Fibroblast of the conjunctiva (primary cell): Measurements from ENCODE around the gene CALML3.
"Not testable (repeated sequence)": the region's sequence is repeated elsewhere in the genome, so short reads cannot be mapped to it uniquely, and the experiment has no call there.

Source experiments
- DNase-seq: peaks from one replicate; pipeline ENCODE4 v3.0.0-alpha.2; 2010; ENCODE audit warnings: low read depth

CALML3 gene

DNA sequence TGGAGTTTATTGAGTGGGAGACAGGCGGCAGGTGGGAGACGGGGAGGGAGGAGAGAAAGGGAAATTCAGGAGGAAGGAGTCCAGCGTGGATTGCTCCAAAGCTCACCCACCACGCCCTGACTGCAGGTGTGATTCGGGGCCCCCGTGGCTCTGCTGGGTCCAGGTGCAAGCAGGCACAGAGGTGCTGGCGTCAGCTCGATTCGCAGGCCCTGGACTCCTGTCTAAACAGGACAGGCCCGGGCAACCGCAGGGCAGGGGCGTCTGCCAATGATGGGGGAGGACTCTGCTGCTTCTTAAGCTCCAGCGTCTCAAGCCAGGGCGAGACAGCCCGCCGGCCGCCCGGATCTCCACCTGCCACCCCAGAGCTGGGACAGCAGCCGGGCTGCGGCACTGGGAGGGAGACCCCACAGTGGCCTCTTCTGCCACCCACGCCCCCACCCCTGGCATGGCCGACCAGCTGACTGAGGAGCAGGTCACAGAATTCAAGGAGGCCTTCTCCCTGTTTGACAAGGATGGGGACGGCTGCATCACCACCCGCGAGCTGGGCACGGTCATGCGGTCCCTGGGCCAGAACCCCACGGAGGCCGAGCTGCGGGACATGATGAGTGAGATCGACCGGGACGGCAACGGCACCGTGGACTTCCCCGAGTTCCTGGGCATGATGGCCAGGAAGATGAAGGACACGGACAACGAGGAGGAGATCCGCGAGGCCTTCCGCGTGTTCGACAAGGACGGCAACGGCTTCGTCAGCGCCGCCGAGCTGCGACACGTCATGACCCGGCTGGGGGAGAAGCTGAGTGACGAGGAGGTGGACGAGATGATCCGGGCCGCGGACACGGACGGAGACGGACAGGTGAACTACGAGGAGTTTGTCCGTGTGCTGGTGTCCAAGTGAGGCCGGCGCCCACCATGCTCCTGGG is at the start of gene CALML3:
CALML3 (plus strand) TSS at position 321 of the 920 bp plus-strand sequence; CDS start at position 446, 125 bp downstream.
- no peak for DNase-seq

DNA sequence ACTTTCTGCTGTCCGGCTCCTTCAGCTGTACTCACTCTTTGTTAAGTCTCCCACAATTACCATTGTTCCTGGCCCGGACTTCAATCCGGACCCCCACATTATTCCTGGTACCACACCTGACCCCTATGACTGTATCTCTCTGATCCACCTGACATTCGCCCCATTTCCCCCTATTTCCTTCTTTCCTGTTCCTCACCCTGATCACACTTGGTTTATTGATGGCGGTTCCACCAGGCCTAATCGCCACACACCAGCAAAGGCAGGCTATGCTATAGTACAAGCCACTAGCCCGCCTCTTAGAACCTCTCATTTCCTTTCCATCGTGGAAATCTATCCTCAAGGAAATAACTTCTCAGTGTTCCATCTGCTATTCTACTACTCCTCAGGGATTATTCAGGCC is 49.7 kb upstream of the CALML3 start:
- not testable (repeated sequence) for DNase-seq

DNA sequence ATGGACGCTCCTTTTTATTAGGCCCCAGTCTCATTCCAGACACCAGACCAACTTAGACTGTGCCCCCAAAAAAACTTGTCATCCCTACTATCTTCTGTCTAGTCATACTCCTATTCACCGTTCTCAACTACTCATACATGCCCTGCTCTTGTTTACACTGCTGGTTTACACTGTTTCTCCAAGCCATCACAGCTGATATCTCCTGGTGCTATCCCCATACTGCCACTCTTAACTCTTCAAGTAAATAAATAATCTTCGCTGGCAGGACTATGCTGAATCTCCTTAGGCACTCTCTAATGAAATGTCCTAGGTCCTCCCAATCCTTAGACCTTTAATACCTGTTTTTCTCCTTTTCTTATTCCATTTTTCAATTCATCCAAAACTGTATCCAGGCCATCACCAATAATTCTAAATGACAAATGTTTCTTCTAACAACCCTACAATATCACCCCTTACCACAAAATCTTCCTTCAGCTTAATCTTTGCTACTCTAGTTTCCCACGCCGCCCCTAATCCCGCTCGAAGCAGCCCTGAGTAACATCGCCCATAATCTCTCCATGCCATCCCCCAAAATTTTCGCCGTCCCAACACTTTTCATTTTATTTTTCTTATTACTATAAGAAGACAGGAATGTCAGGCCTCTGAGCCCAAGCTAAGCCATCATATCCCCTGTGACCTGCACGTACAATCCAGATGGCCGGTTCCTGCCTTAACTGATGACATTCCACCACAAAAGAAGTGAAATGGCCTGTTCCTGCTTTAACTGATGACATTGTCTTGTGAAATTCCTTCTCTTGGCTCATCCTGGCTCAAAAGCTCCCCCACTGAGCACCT is 48.6 kb upstream of the CALML3 start:
- DNase-seq: not testable (repeated sequence)

DNA sequence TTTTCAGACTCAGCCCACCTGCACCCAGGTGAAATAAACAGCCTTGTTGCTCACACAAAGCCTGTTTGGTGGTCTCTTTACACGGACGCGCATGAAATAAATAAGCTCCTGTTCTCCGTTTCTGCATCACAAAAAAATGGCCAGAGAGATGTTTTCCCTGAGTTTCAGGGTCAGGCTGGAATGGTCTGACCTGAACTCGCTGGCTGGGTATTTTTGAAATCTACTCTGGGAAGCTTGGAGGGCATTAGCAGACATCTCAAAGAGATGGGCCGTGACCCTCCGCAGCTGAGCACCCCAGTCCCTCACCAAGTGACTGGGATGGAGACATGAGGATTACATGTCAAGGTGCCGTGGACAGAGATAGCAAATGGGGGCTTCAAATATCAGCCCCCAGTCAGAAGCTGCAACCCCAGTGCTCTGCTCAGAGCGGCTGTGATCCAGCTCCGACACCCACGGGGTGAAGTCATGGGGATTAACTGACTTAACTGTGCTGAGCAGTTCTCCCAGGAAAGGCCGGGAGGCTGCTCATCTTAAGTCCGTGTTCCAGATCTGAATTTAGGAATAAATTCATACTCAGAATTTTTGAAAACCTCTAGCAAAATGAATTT is 47.7 kb upstream of the CALML3 start:
- peak; percentile 17 for DNase-seq

DNA sequence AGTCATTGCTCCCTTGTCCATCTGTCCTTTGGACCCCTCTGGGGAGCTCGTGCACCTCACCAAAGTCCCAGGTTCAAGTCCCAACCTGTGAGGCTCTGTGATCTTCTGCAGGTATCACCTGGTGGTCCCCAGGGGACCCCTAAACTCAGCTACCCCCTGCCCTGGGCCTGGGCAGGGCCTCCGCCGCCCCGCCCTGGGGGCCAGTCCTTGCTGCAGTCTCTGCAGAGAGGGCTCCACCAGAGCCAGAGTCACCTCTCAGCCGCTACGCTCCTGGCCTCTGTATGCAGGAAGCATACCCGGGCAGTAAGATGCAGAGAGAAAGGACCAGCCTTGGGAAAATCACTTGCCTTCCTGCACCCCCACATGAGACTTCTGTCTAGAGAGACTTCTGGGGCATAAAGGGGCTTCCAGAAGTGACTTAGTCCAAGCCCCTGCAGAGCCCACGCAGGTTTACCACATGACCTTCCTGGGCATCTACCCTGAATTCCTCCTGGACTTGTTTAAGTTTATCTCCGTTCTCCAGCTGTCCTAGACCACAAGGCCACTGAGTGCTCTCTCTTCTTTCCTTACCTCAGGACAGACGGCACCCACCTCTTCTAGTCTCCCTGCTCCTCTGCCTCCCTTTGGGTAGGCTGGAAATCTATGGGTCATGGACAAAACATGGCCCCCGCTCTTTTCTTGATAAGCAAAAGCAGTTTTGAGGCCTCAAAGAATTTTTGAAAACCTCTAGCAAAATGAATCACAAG is 46.6 kb upstream of the CALML3 start:
- no peak for DNase-seq

DNA sequence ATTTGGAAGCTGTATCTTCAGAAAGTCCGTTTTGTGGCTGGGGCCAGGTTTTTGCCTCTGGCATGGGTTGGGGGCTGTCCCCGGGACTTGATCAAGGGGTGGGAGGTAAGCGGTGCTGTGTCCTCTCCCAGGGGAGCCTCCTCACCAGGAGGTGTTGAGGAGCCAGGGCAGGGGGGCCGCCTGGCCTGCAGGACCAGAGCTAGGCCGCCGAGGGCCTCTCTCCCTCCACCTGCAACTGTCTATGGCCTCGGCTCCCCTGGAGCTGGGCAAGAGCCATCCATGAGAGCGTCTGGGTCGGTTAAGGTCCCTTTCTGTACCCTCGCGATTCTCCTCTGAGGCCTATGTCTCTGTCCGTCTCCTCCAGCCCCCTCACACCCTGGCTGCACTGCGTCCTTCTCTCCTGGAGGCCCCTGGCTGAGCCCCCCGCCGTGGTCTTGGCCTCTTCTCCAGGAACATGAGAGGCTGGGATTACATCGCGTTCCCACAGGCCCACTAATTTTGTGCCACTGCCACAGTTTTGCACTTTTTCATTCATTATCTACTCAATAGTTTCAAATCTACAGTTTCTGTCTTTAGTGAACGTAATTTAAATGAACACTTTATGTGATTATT is 46.0 kb upstream of the CALML3 start:
- DNase-seq: no peak

DNA sequence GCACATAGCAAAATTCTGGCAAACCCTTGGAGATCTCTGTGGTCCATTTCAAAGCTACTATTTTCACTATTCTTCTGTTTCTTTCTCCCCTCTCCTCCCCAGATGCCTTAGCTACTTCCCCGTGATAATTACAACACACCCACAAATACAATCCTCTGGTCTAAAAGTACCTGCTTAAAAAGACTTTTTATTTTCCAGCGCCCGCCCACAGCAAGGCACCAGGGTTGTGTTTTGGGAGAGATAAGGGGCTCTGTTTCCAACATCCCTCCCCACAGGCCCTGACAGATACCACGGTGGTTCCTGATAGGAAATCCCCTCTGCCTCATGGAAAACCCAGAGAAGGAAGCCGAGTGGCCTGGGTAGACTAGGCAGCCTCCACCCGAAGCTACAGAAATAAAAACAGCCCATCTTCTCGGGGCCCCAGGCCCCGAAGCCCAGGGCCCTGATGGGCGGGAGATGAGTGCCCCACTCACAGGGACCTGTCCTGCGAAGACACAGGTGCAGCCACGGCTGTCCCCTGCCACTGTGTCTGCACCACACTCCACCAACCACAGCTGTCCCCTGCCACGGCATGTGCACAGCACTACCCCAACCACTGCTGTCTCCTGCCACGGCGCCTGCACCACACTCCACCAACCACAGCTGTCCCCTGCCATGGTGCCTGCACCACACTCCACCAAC is 45.1 kb upstream of the CALML3 start:
- no peak for DNase-seq

DNA sequence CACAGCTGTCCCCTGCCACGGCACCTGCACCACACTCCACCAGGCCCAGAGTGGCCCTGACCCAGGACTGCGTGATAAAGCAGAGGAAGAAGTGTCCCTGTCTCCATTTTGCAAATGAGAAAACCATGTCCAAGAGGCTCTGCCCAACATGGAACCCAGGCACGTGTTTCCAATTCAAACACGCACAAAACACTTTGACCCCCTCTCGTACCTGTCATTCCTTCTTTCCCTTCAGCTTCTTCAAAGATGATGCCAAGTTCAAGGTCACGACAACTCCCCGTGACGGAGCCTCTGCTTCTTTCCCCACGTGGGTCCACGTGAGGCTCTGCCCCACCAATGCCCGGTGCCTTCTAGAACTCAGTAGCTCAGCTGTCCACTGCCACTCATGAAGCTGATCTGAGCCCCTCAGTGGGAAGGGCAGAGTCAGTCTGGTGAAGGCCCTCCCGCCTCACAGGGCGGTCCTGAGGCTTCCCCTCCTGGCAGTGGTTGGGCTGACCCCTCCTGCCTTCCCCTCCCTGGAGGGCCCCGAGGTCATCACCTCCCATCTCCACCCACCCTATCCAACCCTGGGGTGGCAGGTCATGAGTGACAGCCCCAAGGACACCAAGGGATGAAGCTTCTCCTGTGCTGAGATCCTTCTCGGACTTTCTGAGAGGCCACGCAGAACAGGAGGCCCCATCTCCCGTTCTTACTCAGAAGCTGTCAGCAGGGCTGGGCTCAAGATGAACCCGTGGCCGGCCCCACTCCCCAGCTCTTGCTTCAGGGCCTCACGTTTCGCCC is 44.4 kb upstream of the CALML3 start:
- DNase-seq: no peak

DNA sequence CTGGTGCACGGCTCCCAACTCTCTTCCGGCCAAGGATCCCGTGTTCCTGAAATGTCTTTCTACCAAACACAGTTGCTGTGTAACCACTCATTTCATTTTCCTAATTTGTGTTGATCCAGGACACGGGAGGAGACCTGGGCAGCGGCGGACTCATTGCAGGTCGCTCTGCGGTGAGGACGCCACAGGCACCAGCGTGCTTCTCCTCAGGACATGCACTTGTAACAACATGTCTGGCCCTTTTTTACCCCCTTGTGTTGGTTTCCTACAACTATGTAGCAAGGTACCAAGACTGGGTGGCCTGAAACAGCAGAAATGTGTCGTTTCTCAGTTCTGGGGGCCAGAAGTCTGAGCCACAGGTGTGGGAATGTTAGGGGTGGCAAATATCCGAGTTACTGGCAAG is 43.6 kb upstream of the CALML3 start:
- no peak for DNase-seq

DNA sequence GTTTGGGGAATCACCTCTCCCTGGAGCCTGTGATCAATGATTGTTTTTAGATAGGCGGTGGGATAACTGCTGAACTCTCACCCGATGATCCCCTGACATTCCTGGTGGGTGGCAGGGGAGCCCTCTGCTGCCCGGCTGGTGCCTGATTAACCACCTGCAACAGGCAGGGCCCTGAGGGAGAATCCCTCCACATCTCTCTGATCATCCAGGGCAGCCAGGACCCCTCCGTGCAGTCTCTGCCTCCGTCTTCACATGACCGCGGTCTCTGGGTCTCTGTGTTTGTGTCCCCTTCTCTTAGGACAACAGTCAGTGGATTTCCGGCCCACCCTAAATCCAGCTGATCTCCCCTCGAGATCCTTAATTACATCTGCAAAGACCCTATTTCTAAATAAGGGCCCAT is 42.7 kb upstream of the CALML3 start:
- no peak for DNase-seq

DNA sequence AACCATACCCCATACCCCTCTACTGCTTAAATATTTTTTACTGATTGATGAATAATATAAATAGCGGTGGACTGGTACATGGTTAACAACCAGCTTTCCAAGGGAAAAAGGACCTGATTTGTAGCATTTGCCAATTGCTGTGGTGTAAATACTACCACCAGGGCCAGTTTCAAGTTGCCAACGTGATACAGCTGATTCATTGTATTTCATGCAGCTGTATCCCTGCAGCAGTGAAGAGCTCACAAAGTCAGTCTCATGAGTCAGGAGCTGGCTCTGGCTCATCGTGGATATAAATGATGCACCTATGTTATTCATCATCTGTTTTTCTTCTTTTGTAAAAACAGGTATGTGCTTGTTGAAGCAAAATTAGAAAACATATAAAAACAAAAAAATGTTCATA is 40.6 kb upstream of the CALML3 start:
- DNase-seq: no peak

DNA sequence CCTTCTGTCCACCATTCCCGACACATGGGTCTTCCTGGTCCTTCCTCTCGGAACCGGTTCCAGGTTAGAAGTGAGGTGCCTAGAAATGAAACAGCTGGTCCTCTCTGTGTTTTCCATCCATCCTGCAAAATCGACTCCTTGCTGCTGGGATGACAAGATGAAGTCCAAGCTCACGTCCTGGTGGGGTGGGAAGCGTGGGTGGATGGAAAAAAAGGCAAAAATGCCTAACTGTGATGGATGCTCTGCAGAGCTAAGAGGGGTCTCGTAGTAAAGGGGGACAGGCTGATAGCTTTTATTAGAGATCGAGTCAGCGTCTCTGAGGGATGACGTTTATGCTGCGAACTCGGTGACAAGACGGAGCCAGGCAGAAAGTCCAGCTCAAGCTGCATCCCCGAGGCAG is 39.5 kb upstream of the CALML3 start:
- DNase-seq: no peak

DNA sequence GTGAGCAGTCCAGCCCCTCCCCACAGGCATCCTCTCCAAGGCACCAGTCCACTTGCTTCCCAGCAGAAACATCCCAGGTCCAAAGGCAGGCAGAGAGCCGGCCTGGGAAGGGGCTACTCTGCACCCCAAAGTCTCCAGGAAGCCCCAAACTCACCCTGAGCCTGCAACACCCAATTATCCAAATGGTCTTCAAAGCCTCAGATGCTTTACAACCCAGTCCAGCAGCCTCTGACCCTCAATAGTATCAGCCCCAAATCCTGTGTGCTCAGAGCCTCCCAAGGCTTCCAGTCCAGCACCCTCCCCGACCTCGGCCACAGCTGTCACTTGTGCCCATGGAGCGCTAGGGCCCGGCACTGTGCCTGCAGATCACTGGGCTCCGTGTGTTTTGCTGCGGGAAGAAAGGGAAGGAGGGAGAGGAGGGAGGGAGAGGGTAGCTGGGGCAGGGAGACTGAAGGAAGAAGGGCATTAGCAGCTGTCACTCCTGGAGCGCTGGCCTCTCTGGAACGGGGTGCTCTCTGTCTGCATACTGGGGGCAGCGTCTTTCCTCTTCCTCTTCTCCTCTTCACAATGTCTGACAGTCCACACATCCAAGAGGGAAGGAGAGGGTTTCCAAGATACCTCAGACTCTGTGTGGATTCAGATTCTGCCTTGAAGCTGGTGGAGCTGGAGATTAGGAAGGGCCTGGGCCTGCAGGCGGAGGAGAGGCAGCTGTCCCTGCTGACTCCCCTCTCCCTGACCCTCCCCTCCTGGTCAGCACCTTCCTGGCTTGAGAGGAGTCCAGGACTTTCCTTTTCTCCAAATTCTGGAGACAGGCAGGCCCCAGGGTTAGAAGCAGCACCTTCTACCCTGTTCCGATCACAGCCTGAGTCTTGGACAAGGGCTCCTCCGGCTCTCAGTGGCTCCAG is 38.6 kb upstream of the CALML3 start:
- no peak for DNase-seq

DNA sequence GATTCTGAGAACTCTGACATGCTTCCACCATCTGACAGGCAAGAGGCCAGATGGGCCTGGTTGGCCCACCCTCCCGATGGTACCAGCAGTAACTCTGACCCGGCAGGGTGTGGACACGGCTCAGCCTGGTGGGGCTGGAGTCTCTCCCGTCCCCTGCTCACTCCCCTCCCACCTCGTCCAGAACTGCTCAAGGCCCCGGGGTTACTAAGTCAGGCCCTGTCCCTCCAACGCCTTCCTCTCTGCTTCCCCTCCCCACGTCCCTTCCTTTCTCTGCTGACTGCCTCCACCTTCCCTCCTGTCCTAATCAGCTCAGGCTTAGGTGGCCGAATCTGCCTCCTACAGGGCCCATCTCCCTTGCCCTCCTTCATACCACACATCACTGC is 37.9 kb upstream of the CALML3 start:
- DNase-seq: no peak

DNA sequence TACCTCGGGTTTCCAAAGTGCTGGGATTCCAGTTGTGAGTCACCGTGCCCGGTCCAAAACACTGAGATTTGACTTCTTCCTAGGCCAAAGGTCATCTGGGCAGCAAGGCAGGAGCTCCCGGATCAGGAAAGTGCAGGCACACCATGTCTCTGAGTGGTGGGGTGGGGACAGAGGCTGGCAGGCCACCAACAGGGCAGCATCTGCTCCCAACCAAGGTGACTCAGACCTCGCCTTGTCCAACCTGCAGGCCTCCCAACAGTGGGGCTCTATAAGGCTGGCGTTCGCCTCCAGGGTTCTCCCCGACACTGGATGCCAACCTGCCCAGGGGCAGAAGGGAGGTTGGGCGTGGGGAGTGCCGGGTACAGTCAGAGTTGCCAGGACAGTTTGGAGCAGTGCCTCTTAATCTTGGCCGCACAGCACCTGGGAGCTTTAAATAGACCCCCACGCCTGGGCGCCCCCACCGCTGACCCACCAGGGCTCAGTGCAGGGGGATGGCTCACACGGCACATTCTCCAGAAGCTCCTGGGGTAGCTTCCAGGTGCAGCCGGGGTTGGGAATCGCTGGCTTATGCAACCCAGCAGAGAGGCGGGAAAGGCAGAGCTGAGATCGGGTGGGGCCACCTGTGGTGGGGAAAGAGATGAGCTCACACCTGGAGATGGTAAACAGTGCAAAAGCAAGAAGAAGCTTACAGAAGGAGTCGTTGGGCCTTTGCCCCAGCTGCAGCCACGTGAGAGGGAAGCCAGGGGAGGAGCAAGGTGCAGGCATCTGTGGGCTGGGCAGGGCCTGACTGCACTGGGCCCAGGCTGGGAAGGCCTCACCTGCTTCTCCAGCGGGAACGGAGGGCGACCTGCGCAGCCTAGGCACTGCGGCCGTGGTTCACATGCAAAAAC is 36.2 kb upstream of the CALML3 start:
- no peak for DNase-seq

DNA sequence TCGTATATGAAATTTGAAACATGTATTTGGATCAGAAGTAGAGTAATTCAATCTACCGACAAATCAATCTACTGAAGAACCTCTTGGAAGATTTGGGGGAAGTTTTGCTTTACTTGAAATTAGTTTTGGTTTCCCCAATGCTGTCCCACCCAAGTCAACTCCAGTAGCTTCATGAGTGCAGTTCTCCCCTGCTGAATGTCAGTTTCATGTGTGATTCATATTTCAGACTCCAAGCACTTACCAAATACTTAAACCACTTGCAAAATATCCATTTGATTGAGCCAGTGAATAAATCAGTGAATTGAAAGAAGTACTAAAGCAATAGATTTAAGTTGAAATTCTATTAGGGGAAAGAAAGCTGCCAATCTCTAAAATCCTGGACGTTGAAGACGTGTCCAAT is 34.7 kb upstream of the CALML3 start:
- no peak for DNase-seq

DNA sequence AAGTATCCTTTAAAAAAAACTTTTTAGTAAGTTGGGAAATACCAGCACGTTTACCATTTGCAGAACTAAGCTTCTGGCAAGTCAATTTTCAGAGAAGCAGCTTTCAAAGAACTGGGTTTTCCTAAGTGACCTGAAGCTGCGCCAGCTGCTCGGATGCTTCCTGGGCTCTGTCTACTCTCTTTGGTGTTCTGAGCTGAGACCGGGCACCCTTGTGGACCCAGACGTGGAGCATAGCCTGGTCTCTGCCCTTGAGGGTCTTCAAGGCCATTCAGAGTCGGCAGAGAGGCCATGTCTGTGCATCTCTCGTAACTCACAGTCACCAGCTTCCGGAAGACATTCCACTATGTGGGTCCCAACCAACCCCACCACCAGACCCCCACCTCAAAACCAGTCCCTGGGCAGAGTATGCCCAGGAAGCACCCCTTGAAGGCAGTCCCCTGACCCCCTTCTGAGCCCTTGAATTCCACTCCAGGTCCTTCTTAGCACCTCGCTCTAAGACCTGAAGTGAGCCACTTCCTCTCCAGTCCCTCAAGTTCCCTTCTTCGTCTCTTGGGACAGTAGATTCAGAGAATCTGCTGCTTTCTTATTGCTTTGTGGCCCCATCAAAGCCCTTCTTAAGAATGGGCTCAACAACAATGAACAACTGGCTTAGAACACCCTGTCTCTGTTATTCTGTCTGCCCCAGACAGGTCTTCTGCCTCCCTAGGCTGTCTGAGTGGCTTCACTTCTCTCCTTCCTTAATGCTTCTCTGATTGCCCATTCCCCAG is 33.9 kb upstream of the CALML3 start:
- no peak for DNase-seq
